B cell (primary cell): ENCODE results near the gene DEAF1.

ENCODE experiments used
- CTCF ChIP-seq: fragments of 200-600 bp; IDR thresholded peaks from one replicate; pipeline ENCODE4 v1.8.0; 2022; ENCODE audit warnings: antibody characterized with exemption, mild to moderate bottlenecking
- EZH2 ChIP-seq: IDR thresholded peaks from 2 replicates; pipeline ENCODE4 v1.6.1; 2012; ENCODE audit warnings: borderline replicate concordance, low read depth, mild to moderate bottlenecking, moderate library complexity, low read length; ENCODE audit not compliant: insufficient read depth, poor library complexity, severe bottlenecking

GRCh38 chr11:650482-650881, 44.5 kb downstream of the DEAF1 start:
- TF ChIP-seq CTCF, result no peak
- TF ChIP-seq EZH2, result no peak
